IMR-90 (cell line): Measurements from ENCODE around the gene SLC12A7. TPM values are rescaled to one million over a fixed set of nuclear protein-coding genes. Genes with fewer than 3 reads are reported as not detected.

ENCODE experiments used
- ATAC-seq: fragments of 200-7000 bp; cut with Tn5 transposase; 2 replicates; pipeline ENCODE4 v1.9.1; 2020; ENCODE audit warnings: low read depth, mild to moderate bottlenecking, moderate library complexity
- BruUV-seq: library from RNA; stranded (reverse); fragments of 400-500 nt; replicated peaks from 2 replicates; lab custom pipeline; 2021; lab: Mats Ljungman, UMichigan
- CTCF ChIA-PET: fragments of 300-600 bp; formaldehyde crosslinking; extraction: SDS; loops from one replicate; lab custom pipeline; 2021; ENCODE audit warnings: antibody characterized with exemption; lab: Yijun Ruan, JAX
- POLR2A ChIA-PET: fragments of 300-600 bp; sonication (Branson Sonifier 250); formaldehyde crosslinking; loops from one replicate; lab custom pipeline; 2022; ENCODE audit warnings: antibody characterized with exemption; ENCODE audit not compliant: unreplicated experiment; lab: Charles Lee
- DNase-seq: peaks from one replicate; pipeline ENCODE4 v3.0.0; 2013
- H2AFZ ChIP-seq: replicated peaks from 2 replicates; pipeline ENCODE3; 2013; ENCODE audit warnings: low read length, mild to moderate bottlenecking; ENCODE audit not compliant: poor library complexity
- H2AK5ac ChIP-seq: 2 replicates; pipeline ENCODE4 v1.6.1; 2013; ENCODE audit warnings: low read depth, low read length, inconsistent platforms
- H2AK9ac ChIP-seq: replicated peaks from 2 replicates; pipeline ENCODE3; 2013; ENCODE audit warnings: mild to moderate bottlenecking, low read depth, low read length, moderate library complexity; ENCODE audit not compliant: poor library complexity
- H2BK120ac ChIP-seq: 2 replicates; pipeline ENCODE4 v1.6.1; 2013; ENCODE audit warnings: low read depth, low read length, inconsistent platforms
- H2BK15ac ChIP-seq: 3 replicates; pipeline ENCODE4 v1.6.1; 2013; ENCODE audit warnings: low read depth, low read length, inconsistent platforms
- H2BK20ac ChIP-seq: 2 replicates; pipeline ENCODE4 v1.6.1; 2013; ENCODE audit warnings: low read depth, mild to moderate bottlenecking, inconsistent platforms, low read length, moderate library complexity
- H2BK5ac ChIP-seq: 2 replicates; pipeline ENCODE4 v1.6.1; 2013; ENCODE audit warnings: mild to moderate bottlenecking, low read depth, low read length, inconsistent platforms; ENCODE audit not compliant: poor library complexity, severe bottlenecking
- H3K14ac ChIP-seq: replicated peaks from 2 replicates; pipeline ENCODE4 v1.6.1; 2013; ENCODE audit warnings: low read depth, low read length, inconsistent platforms
- H3K18ac ChIP-seq: 2 replicates; pipeline ENCODE4 v1.6.1; 2013; ENCODE audit warnings: low read depth, low read length, control low read depth
- H3K23ac ChIP-seq: 2 replicates; pipeline ENCODE4 v1.6.1; 2013; ENCODE audit warnings: low read depth, low read length, inconsistent platforms
- H3K27ac ChIP-seq: 2 replicates; pipeline ENCODE4 v1.5.1; 2013; ENCODE audit warnings: mild to moderate bottlenecking, control low read depth, low read length; ENCODE audit not compliant: insufficient read depth
- H3K27me3 ChIP-seq: 2 replicates; pipeline ENCODE4 v1.6.1; 2013; ENCODE audit warnings: low read length; ENCODE audit not compliant: control insufficient read depth, insufficient read depth
- H3K36me3 ChIP-seq: 2 replicates; pipeline ENCODE4 v1.6.1; 2013; ENCODE audit warnings: low read length, mixed read lengths; ENCODE audit not compliant: control insufficient read depth, insufficient read depth
- H3K4ac ChIP-seq: 2 replicates; pipeline ENCODE4 v1.6.1; 2013; ENCODE audit warnings: low read depth, low read length, inconsistent platforms
- H3K4me1 ChIP-seq: 2 replicates; pipeline ENCODE4 v1.6.1; 2013; ENCODE audit warnings: low read length, mixed read lengths; ENCODE audit not compliant: control insufficient read depth, insufficient read depth
- H3K4me2 ChIP-seq: 2 replicates; pipeline ENCODE4 v1.6.1; 2013; ENCODE audit warnings: low read depth, mild to moderate bottlenecking, control low read depth, low read length, moderate library complexity
- H3K4me3 ChIP-seq: 2 replicates; pipeline ENCODE4 v1.5.1; 2013; ENCODE audit warnings: low read depth, mild to moderate bottlenecking, control low read depth, low read length, moderate library complexity; ENCODE audit not compliant: insufficient read depth
- H3K56ac ChIP-seq: 2 replicates; pipeline ENCODE4 v1.6.1; 2013; ENCODE audit warnings: low read length, inconsistent platforms; ENCODE audit not compliant: insufficient read depth; ENCODE audit errors: extremely low read depth
- H3K79me1 ChIP-seq, 2 experiments: 2 replicates each; pipeline ENCODE4 v1.6.1; 2013; ENCODE audit warnings: low read length in 2 of 2, inconsistent platforms in 1 of 2, low read depth in 1 of 2
- H3K9ac ChIP-seq: 2 replicates; pipeline ENCODE4 v1.6.1; 2013; ENCODE audit warnings: low read depth, low read length, control low read depth
- H3K9me1 ChIP-seq: 2 replicates; pipeline ENCODE4 v1.6.1; 2013; ENCODE audit warnings: low read length, inconsistent platforms; ENCODE audit not compliant: insufficient read depth
- H3K9me3 ChIP-seq: 2 replicates; pipeline ENCODE4 v1.6.1; 2013; ENCODE audit warnings: low read length; ENCODE audit not compliant: control insufficient read depth, insufficient read depth
- H4K20me1 ChIP-seq: 2 replicates; pipeline ENCODE4 v1.6.1; 2013; ENCODE audit warnings: low read length, inconsistent platforms; ENCODE audit not compliant: insufficient read depth
- H4K5ac ChIP-seq: 2 replicates; pipeline ENCODE4 v1.6.1; 2013; ENCODE audit warnings: mild to moderate bottlenecking, low read depth, low read length, control low read depth
- H4K8ac ChIP-seq, 2 experiments: 2 replicates each; pipeline ENCODE4 v1.6.1; 2013; ENCODE audit warnings: low read depth in 2 of 2, low read length in 2 of 2, control low read depth in 1 of 2, inconsistent platforms in 1 of 2
- H4K91ac ChIP-seq: 2 replicates; pipeline ENCODE4 v1.6.1; 2013; ENCODE audit warnings: low read depth, low read length, inconsistent platforms; ENCODE audit not compliant: insufficient read depth
- BHLHE40 ChIP-seq: fragments of 150-350 bp; IDR thresholded peaks from 2 replicates; pipeline ENCODE4 v1.6.1; 2016; ENCODE audit warnings: mild to moderate bottlenecking, low read depth, low read length
- CEBPB ChIP-seq: IDR thresholded peaks from 2 replicates; pipeline ENCODE4 v1.6.1; 2012; ENCODE audit warnings: low read depth, low read length, improper control_type of control experiment
- CHD1 ChIP-seq: IDR thresholded peaks from 2 replicates; pipeline ENCODE4 v1.6.1; 2012; ENCODE audit warnings: low read depth, low read length, improper control_type of control experiment
- CTCF ChIP-seq: conservative IDR thresholded peaks from 2 replicates; pipeline ENCODE4 v1.5.1; 2012; ENCODE audit warnings: mild to moderate bottlenecking, low read depth, low read length, improper control_type of control experiment
- ELK1 ChIP-seq: fragments of 150-350 bp; IDR thresholded peaks from 2 replicates; pipeline ENCODE4 v1.6.1; 2016; ENCODE audit warnings: low read depth, mild to moderate bottlenecking, low read length, moderate library complexity, borderline replicate concordance
- FOS ChIP-seq: fragments of 150-350 bp; IDR thresholded peaks from 2 replicates; pipeline ENCODE4 v1.6.1; 2016; ENCODE audit warnings: low read depth, low read length
- MAFK ChIP-seq: IDR thresholded peaks from 2 replicates; pipeline ENCODE4 v1.6.1; 2012; ENCODE audit warnings: low read depth, low read length, improper control_type of control experiment
- MAZ ChIP-seq: IDR thresholded peaks from 2 replicates; pipeline ENCODE4 v1.6.1; 2012; ENCODE audit warnings: low read depth, mild to moderate bottlenecking, low read length, improper control_type of control experiment, moderate library complexity, borderline replicate concordance
- MXI1 ChIP-seq: IDR thresholded peaks from 2 replicates; pipeline ENCODE4 v1.6.1; 2012; ENCODE audit warnings: low read depth, mild to moderate bottlenecking, low read length, moderate library complexity, borderline replicate concordance
- NFE2L2 ChIP-seq: fragments of 150-350 bp; IDR thresholded peaks from 2 replicates; pipeline ENCODE4 v1.6.1; 2016; ENCODE audit warnings: low read depth, mild to moderate bottlenecking, low read length
- POLR2A ChIP-seq: IDR thresholded peaks from 2 replicates; pipeline ENCODE4 v1.6.1; 2012; ENCODE audit warnings: mild to moderate bottlenecking, low read depth, low read length
- RAD21 ChIP-seq: IDR thresholded peaks from 2 replicates; pipeline ENCODE4 v1.6.1; 2012; ENCODE audit warnings: low read length, improper control_type of control experiment
- RCOR1 ChIP-seq: IDR thresholded peaks from 2 replicates; pipeline ENCODE4 v1.6.1; 2012; ENCODE audit warnings: mild to moderate bottlenecking, low read length, improper control_type of control experiment; ENCODE audit not compliant: insufficient replicate concordance
- RFX5 ChIP-seq: IDR thresholded peaks from 2 replicates; pipeline ENCODE4 v1.8.0; 2012; ENCODE audit warnings: low read depth, mild to moderate bottlenecking, low read length, moderate library complexity
- SMC3 ChIP-seq: fragments of 150-350 bp; IDR thresholded peaks from 2 replicates; pipeline ENCODE4 v1.6.1; 2016; ENCODE audit warnings: low read depth, mild to moderate bottlenecking, antibody characterized with exemption, low read length, moderate library complexity
- WGBS, 2 experiments: methylation state at CpG; one replicate each; pipeline versions ENCODE4 v1.1.5 to v1.1.7; 2013; ENCODE audit warnings: missing lambda C conversion rate in 2 of 2; ENCODE audit not compliant: insufficient read length in 1 of 2; ENCODE audit errors: extremely low coverage in 2 of 2; 5-methylcytosine and 5-hydroxymethylcytosine counted together
- dilution Hi-C: fragments of 300-500 bp; cut with HindIII; formaldehyde crosslinking; loops from one replicate; pipeline ENCODE4 v1.14.3; 2018; ENCODE audit warnings: low sequenced_read_pairs; ENCODE audit not compliant: unreplicated experiment
- in situ Hi-C: fragments of 300-500 bp; cut with MboI; formaldehyde crosslinking; loops from 3 replicates; pipeline ENCODE4 v1.14.3; 2019; ENCODE audit warnings: low sequenced_read_pairs, inconsistent platforms, mixed read lengths
- intact Hi-C: fragments of 100-400 bp; cut with micrococcal nuclease; formaldehyde crosslinking; loops from 2 replicates; pipeline ENCODE4 v1.10.0; 2022
- polyA plus RNA-seq, 3 experiments: library from polyadenylated mRNA; depleted of rRNA; stranded (reverse); fragments of >200 nt; gene quantifications; 2 replicates each; pipeline ENCODE4 v1.2.3, GENCODE V29; 2012; ENCODE audit warnings: low replicate concordance in 1 of 3
- total RNA-seq: library from RNA; depleted of rRNA; stranded (reverse); fragments of >200 nt; gene quantifications from 2 replicates; pipeline ENCODE4 v1.2.3, GENCODE V29; 2012

Gene SLC12A7
- total and polyA plus RNA-seq, 2 of the 4 experiments (the other 2 are of a cell fraction): 3.0 to 6.1 TPM

- no peak overlapping the region for H3K18ac ChIP-seq
- no peak overlapping the region for H3K23ac ChIP-seq
- H2AK9ac ChIP-seq: no peak overlapping the region
- no peak overlapping the region for H4K8ac ChIP-seq
- no peaks in the 10 kb centered on the region for H3K27me3 ChIP-seq
- no peaks in the 10 kb centered on the region for H3K4me1 ChIP-seq
- intact Hi-C loops: no loop called here
- no peak overlapping the region for H2BK120ac ChIP-seq
- H3K4me3 ChIP-seq: no peak overlapping the region
- H3K56ac ChIP-seq: no peak overlapping the region
- DNase-seq (no peak), ATAC-seq (no peak)
- H2AFZ ChIP-seq: no peak overlapping the region
- H2BK20ac ChIP-seq: no peak overlapping the region
- no peak overlapping the region for H4K5ac ChIP-seq
- H2AK5ac ChIP-seq: no peak overlapping the region
- no peaks in the 10 kb centered on the region for H3K79me1 ChIP-seq
- H3K14ac ChIP-seq: no peak overlapping the region
- dilution Hi-C loops: no loop called here
- H3K9me3 ChIP-seq: no peaks in the 10 kb centered on the region
- H3K27ac ChIP-seq: no peak overlapping the region
- no peaks in the 10 kb centered on the region; the same call in 1 of the 2 replicates for H4K20me1 ChIP-seq
- no peaks in the 10 kb centered on the region for H3K9me1 ChIP-seq
- H3K4ac ChIP-seq: no peak overlapping the region
- ChIA-PET CTCF (no interaction called here), POLR2A (no interaction called here)
- H2BK5ac ChIP-seq: no peak overlapping the region
- H3K9ac ChIP-seq: no peak overlapping the region
- no peak overlapping the region for H3K4me2 ChIP-seq
- peaks cover 26% of the 10 kb centered on the region; the same call in 1 of the 2 replicates for H3K36me3 ChIP-seq
- 96% methylated on average over 23 of the region's 30 CpGs; no CpG with 5 or more reads in 1 of the 2 experiments for WGBS, 2 experiments
- no peak overlapping the region for H2BK15ac ChIP-seq
- no peak for TF ChIP-seq MAZ
- no peak for TF ChIP-seq ELK1
- no peak for TF ChIP-seq RFX5
- no peak for TF ChIP-seq BHLHE40
- no peak for TF ChIP-seq FOS
- TF ChIP-seq MAFK: no peak
- TF ChIP-seq RCOR1: no peak
- TF ChIP-seq POLR2A: no peak
- TF ChIP-seq MXI1: no peak
- no peak for TF ChIP-seq CHD1
- no peak for TF ChIP-seq CEBPB
- no peak for TF ChIP-seq SMC3
- no peak for TF ChIP-seq CTCF
- no peak for TF ChIP-seq RAD21
- no peak for TF ChIP-seq NFE2L2
- no TSS peak for BruUV-seq
- H4K91ac ChIP-seq: no peak overlapping the region
- in situ Hi-C loops: no loop called here
Observed at GRCh38 chr5:1088726-1089125, 23.1 kb downstream of the SLC12A7 start.
